ENCODE results near the gene PIGV.
"Not testable (repeated sequence)": the region's sequence is repeated elsewhere in the genome, so short reads cannot be mapped to it uniquely, and the experiment has no call there.

Gene PIGV

DNA sequence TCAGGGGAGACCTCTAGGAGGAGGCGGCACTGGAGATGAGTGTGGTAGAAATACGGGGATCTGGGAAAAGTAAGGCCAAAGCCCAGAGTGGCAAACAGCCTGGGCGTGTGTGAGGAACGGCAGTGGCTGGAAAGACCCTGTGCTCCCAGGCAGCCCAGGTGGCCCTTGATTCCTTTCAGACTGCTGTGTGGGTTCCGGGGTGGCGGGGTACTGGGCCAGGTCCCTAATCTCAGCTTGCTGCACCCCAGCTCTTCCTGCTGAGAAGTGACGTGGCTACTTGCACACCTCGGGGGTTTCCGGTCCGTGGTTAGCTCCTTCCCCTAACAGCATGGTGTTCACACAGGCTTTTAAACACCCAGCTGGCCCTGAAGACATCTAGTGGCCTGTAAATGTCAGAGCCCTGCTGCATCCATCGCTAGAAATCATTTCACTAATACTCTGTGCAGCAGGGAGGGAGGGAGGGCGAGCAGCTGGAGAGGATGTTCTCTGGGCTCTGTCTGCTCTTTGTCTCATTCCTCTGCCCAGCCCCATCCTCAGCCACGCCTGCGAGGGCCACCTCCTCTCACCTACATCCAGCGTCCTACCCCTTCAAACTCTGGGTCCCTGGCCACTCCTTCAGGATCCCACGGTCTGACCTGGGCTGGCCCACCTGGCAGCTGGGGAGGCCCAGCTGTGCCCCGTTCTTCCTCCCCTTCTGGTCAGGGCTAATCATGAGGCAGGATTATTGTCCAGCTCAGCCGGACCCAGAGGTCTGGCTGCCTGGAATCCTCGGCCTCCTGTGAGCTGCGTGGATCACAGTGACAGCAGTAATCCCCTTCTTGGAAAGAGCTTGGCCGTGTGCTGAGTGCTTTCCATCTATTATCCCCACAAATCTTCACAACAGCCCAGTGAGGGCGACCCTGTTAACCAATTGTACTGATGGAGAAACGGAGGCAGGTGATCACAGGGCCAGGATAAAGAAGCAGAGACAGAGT lies 46.0 kb downstream of the PIGV start:
- no peak for DNase-seq (ENCODE audit: low read depth)

DNA sequence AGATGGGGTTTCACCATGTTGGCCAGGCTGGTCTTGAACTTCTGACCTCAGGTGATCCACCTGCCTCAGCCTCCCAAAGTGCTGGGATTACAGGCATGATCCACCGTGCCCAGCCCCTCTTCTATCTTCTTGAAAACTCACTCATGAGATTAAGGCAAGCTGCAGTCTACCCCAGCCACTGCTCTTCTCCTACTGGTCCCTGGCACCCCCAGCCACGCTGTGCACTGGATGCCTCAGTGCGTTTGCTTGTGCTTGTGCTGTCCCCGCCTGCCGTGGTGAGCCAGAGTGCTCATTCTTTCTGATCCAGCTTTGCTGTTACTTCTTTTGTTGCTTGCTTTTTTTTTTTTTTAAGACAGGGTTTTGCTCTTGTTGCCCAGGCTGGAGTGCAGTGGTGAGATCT lies 49.9 kb downstream of the PIGV start:
- not testable (repeated sequence) for DNase-seq (ENCODE audit: low read depth)

DNA sequence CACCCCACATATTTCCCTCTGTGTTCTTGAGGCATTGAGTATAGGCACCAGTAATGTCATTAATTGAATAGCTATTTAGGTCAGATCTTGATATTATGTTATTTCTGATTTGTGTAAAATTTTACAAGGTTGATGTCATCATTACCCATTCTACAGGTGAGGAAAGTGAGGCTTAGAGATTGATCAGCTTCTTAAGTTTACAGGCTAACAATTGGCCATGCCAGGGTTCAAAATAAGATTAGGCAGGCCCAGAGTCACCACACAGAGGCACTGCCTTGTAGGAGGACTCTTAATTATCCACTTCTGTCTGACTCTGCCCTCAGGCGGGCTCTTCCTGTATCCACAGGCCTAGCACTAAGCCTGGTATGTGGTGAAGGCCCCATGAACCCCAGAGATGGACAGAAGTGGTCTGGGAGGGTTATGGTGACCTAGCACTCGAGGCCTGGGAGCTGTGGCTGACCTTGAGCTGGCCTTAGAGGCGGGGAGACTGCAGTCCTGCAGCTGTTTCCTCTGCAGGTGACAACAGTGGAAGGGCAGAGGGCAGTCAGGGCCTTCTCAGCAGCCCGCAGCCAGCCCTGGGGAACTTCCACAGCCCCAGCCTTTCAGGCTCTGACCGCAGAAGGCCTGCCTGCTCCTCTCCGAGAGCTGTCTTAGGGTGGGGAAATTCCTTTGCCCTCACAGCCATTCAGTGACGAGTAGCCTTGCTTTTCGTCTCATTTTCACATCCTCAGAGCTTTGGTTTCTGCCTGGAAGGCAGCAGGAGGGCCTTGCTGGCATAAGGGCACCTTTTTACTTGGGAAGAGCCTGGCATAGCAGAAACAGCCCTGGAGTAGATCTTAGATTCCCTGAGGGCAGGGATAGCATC lies 51.0 kb downstream of the PIGV start:
- no peak for DNase-seq (ENCODE audit: low read depth)

DNA sequence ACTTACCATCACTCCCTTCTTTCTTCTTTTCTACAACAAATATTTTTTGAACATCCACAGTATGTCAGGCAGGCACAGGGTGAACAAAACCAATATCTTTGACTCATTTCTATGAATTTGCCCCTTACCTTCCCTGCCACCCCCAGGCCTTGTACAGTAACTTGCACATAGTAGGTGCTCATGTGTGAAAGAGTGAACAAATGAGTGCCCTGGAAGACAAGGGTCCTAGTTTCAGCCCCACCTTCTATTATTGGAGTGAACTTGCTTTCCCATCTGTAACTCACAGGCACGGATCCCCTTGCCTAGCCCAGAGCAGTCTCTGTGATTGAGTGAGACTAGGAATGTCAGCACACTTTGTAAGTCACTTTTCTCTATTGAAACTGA lies 51.6 kb downstream of the PIGV start:
- DNase-seq (ENCODE audit: low read depth): no peak

DNA sequence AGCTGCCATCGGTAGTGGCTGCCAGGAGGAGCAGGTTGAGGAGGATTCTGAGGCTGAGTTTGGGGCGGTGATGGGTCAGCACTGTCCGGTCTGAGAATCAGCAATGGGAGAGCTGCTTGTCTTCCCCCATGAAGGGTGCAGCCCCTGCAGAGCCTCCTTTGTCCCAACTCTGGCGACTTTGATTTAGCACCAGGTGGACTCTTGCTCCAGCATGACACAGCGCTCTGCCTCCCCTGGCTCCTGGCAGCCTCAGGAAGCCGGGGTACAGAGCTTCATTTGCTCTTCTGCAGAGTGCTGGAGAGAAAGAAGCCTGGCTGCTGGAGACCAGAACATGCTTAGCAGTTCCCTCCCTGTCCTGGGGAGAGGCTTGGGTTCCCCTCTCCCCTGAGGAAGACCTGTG lies 52.0 kb downstream of the PIGV start:
- no peak for DNase-seq (ENCODE audit: low read depth)

DNA sequence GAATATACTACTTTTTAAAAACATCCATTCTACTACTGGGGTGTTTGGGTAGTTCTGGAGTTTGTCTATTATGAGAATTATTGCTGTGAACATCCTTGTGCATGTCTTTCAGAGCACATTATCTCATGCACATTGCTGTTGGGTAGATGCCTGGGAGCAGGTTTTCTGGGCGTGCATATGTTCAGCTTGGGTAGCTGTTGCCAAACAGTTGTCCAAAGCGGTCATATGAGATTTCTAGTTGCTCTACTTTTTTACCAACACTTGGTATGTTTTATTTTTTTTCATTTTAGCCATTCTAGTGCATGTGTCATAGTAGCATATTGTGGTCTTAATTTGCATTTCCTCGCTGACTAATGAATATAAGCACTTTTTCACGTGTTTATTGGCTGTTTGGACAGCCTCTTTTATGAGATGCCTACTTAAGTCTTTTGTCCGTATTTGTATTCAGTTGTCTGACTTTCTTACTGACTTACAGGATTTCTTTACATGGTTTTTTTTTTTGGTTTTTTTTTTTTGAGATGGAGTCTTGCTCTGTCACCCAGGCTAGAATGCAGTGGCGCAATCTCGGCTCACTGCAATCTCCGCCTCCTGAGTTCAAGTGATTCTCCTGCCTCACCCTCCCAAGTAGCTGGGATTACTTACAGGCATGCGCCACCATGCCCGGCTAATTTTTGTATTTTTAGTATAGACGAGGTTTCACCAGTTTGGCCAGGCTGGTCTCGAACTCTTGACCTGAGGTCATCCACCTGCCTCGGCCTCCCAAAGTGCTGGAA lies 56.9 kb downstream of the PIGV start:
- DNase-seq (ENCODE audit: low read depth): no peak

DNA sequence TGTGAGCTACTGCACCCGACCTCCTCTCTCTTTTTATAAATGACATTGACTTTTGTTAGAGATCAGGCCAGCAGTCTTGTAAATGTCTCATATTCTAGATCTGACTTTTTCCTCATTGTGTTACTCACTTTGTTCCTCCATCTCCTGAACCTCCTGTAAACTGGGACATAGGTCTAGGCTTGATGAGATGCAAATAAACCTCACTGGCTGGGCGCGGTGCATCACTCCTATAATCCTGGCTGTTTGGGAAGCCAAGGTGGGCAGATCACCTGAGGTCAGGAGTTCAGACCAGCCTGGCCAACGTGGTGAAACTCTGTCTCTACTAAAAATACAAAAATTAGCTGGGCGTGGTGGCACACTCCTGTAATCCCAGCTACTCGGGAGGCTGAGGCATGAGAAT lies 60.1 kb downstream of the PIGV start:
- DNase-seq (ENCODE audit: low read depth): not testable (repeated sequence)

Data from fibroblast of gingiva (primary cell).